Pancreas (tissue), 10 donors: ENCODE measurements around the gene OPN4. TPM values are rescaled to one million over a fixed set of nuclear protein-coding genes. Genes with fewer than 3 reads are reported as not detected.

Experiments used
- ATAC-seq, 4 donors: fragments of 200-7000 bp; cut with Tn5 transposase; one replicate each; pipeline versions ENCODE4 v1.8.0 to v1.9.1; 2020; ENCODE audit warnings: mild to moderate bottlenecking in 4 of 4, moderate library complexity in 4 of 4
- DNase-seq, 6 donors: peaks; one replicate each; pipeline ENCODE4 v3.0.0-alpha.2; 2020
- FAIRE-seq: peaks from 2 replicates; lab custom pipeline; 2012; peaks lifted over from hg19 to GRCh38; lab: Jason Lieb, UNC
- H3K27ac ChIP-seq, 4 donors: fragments of 200-600 bp; sonication (generic); 1 replicate in 3 of 4; 2 replicates in 1 of 4; pipeline versions ENCODE4 v1.5.0 to v1.8.0; 2020
- H3K27me3 ChIP-seq, 4 donors: fragments of 200-600 bp; one replicate each; pipeline ENCODE4 v1.8.0; 2021
- H3K36me3 ChIP-seq, 3 donors: fragments of 200-600 bp; sonication (generic) in 1 of 3; one replicate each; pipeline versions ENCODE4 v1.5.0 to v1.8.0; 2020 to 2021
- H3K4me1 ChIP-seq, 3 donors: fragments of 200-600 bp; one replicate each; pipeline ENCODE4 v1.8.0; 2021
- H3K4me3 ChIP-seq, 4 donors: fragments of 200-600 bp; sonication (generic) in 2 of 4; one replicate each; pipeline versions ENCODE4 v1.5.0 to v1.8.0; 2020 to 2021
- H3K9me3 ChIP-seq, 4 donors: fragments of 200-600 bp; one replicate each; pipeline ENCODE4 v1.8.0; 2021
- CTCF ChIP-seq, 4 donors: fragments of 200-600 bp; sonication (generic) in 3 of 4; IDR thresholded peaks; one replicate each; pipeline versions ENCODE4 v1.5.0 to v1.8.0; 2021; ENCODE audit warnings: antibody characterized with exemption in 4 of 4
- WGBS, 2 donors: extraction: QIAGEN DNeasy Blood & Tissue Kit; methylation state at CpG; one replicate each; pipeline ENCODE4 v1.1.7; 2013; 5-methylcytosine and 5-hydroxymethylcytosine counted together
- intact Hi-C, 3 donors: fragments of 100-400 bp; cut with DNase I; formaldehyde crosslinking; loops; one replicate each; pipeline versions ENCODE4 v1.11.1 to v1.14.2; 2022
- polyA plus RNA-seq, 2 donors: library from polyadenylated mRNA; stranded (reverse); fragments of 200-250 nt; gene quantifications; one replicate each; pipeline ENCODE4 v1.2.3, GENCODE V29; 2013
- total RNA-seq, 6 donors: library from RNA; stranded (reverse); fragmentation: NEBNext Ultra II Directional in 4 of 6; extraction: Animal tissue kit (Norgen Biotek cat#: 25700) in 4 of 6; gene quantifications; one replicate each; pipeline versions ENCODE4 v1.2.1 to v1.2.4, GENCODE V29; 2021 to 2023
- donor health status: healthy with polysubstance abuse.
- donor health status: DM: no; HTN: no; CAD: no; lungs with moderate emphysema.
- donor health status: DM: no; HTN: no; CAD: no.
- donor health status: control.
- donor health status: control.
- donor health status: Bipolar disorder and iron deficiency.
- donor health status: DM: yes; HTN: yes; CAD: no.
- donor health status: DM: no; HTN: no; CAD: no.
- donor health status: DM: no; HTN: no; CAD: no.
- donor health status: DM: yes; HTN: yes; CAD: no.

Gene OPN4
- total and polyA plus RNA-seq, 8 donors: not detected

- no peak for TF ChIP-seq CTCF (IDR thresholded peaks at IDR 0.05)
- ATAC-seq (peak; percentile 67 to 89 (median 70)), FAIRE-seq (no peak), DNase-seq (peak in 2 of 6 donors; percentile 54 to 64)
- Histone ChIP-seq H3K4me1 (no peaks in the 10 kb centered on the region), H3K36me3 (no peaks in the 10 kb centered on the region), H3K9me3 (no peaks in the 10 kb centered on the region), H3K27me3 (no peaks in the 10 kb centered on the region), H3K4me3 (peak overlapping the region in 2 of 4 donors; percentile 17 to 22), H3K27ac (no peak overlapping the region)
- WGBS, 2 donors: 18 to 23% methylated on average over 45 to 49 of the region's 49 CpGs
- intact Hi-C loops: no loop called here
These were observed 22.1 kb upstream of the OPN4 start for GRCh38 chr10:86632009-86632800.

GRCh38 chr10:86632951-86633350, 21.4 kb upstream of the OPN4 start:
- Histone ChIP-seq H3K4me1 (no peaks in the 10 kb centered on the region), H3K27me3 (no peaks in the 10 kb centered on the region), H3K27ac (no peak overlapping the region), H3K9me3 (no peaks in the 10 kb centered on the region), H3K4me3 (no peak overlapping the region), H3K36me3 (no peaks in the 10 kb centered on the region)
- ATAC-seq (no peak), FAIRE-seq (no peak), DNase-seq (no peak)
- TF ChIP-seq CTCF (IDR thresholded peaks at IDR 0.05): no peak
- 45 to 47% methylated on average over 5 of the region's 5 CpGs for WGBS, 2 donors
- intact Hi-C loops: no loop called here

- Histone ChIP-seq H3K9me3 (no peaks in the 10 kb centered on the region), H3K27me3 (no peaks in the 10 kb centered on the region), H3K36me3 (no peaks in the 10 kb centered on the region), H3K4me3 (no peak overlapping the region), H3K27ac (no peak overlapping the region), H3K4me1 (no peaks in the 10 kb centered on the region)
- FAIRE-seq (no peak), DNase-seq (no peak), ATAC-seq (no peak)
- 59 to 83% methylated on average over 2 of the region's 2 CpGs for WGBS, 2 donors
- intact Hi-C loops: no loop called here
- TF ChIP-seq CTCF (IDR thresholded peaks at IDR 0.05): no peak
These were observed 18.9 kb upstream of the OPN4 start for GRCh38 chr10:86635402-86635801.

GRCh38 chr10:86636311-86636710, 18.0 kb upstream of the OPN4 start:
- no peak for ATAC-seq
- H3K9me3 ChIP-seq: no peaks in the 10 kb centered on the region
- no peak for TF ChIP-seq CTCF (IDR thresholded peaks at IDR 0.05)
- no peak overlapping the region for H3K27ac ChIP-seq
- H3K27me3 ChIP-seq: no peaks in the 10 kb centered on the region
- intact Hi-C loops: no loop called here
- no peak overlapping the region for H3K4me3 ChIP-seq
- no peaks in the 10 kb centered on the region for H3K36me3 ChIP-seq
- H3K4me1 ChIP-seq: no peaks in the 10 kb centered on the region
- DNase-seq: no peak
- FAIRE-seq: no peak
- WGBS, 2 donors: 88 to 96% methylated on average over 2 of the region's 2 CpGs

- DNase-seq: no peak
- no peak for FAIRE-seq
- TF ChIP-seq CTCF (IDR thresholded peaks at IDR 0.05): no peak
- Histone ChIP-seq H3K27ac (no peak overlapping the region), H3K9me3 (no peaks in the 10 kb centered on the region), H3K36me3 (no peaks in the 10 kb centered on the region), H3K27me3 (no peaks in the 10 kb centered on the region), H3K4me1 (no peaks in the 10 kb centered on the region), H3K4me3 (no peak overlapping the region)
- no peak for ATAC-seq
- intact Hi-C loops: no loop called here
These were observed 12.3 kb upstream of the OPN4 start for GRCh38 chr10:86642021-86642420.
